Activated naive CD8-positive, alpha-beta T cell treated with anti-CD3 and anti-CD28 coated beads, Interleukin-2, amount 10 ng/mL, durations not matched to agents 7 days and 5 days (primary cell): Measurements from ENCODE around the gene RFLNA. TPM values are rescaled to one million over a fixed set of nuclear protein-coding genes. Genes with fewer than 3 reads are reported as not detected.

ENCODE experiments used
- ATAC-seq: fragments of 150-1000 bp; cut with Tn5 transposase; one replicate; pipeline ENCODE4 v1.10.0; 2021; ENCODE audit warnings: low read depth, moderate library complexity
- POLR2A ChIA-PET: fragments of 350-600 bp; sonication (Branson Sonifier 250); formaldehyde crosslinking; loops from one replicate; lab custom pipeline; 2021; ENCODE audit warnings: antibody characterized with exemption; lab: Charles Lee
- DNase-seq: peaks from one replicate; pipeline ENCODE4 v3.0.0; 2021
- H3K27ac Mint-ChIP-seq: one replicate; pipeline ENCODE4 v1.8.0; 2022; ENCODE audit warnings: mild to moderate bottlenecking, mixed read lengths
- H3K27me3 Mint-ChIP-seq: one replicate; pipeline ENCODE4 v1.8.0; 2022; ENCODE audit warnings: mild to moderate bottlenecking, moderate library complexity, mixed read lengths
- H3K36me3 Mint-ChIP-seq: one replicate; pipeline ENCODE4 v1.8.0; 2021; ENCODE audit warnings: mild to moderate bottlenecking, mixed read lengths
- H3K4me1 Mint-ChIP-seq: one replicate; pipeline ENCODE4 v1.8.0; 2021; ENCODE audit warnings: mixed read lengths
- H3K4me3 Mint-ChIP-seq: one replicate; pipeline ENCODE4 v1.8.0; 2022; ENCODE audit warnings: mild to moderate bottlenecking, moderate library complexity, mixed read lengths
- H3K9me3 Mint-ChIP-seq: one replicate; pipeline ENCODE4 v1.8.0; 2021; ENCODE audit warnings: mixed read lengths
- total RNA-seq, 2 experiments: library from RNA; stranded (reverse); gene quantifications; one replicate each; pipeline ENCODE4 v1.2.3, GENCODE V29; 2021

The RFLNA gene
- total RNA-seq, 2 experiments from 2014 or later: not detected

GRCh38 chr12:124302807-124303578, 8.1 kb downstream of the RFLNA start:
- DNase-seq: no peak
- Mint-ChIP-seq H3K36me3 (no peaks in the 10 kb centered on the region), H3K9me3 (no peaks in the 10 kb centered on the region), H3K4me1 (no peaks in the 10 kb centered on the region), H3K4me3 (no peak overlapping the region), H3K27ac (no peak overlapping the region), H3K27me3 (no peaks in the 10 kb centered on the region)
- no peak for ATAC-seq
- POLR2A ChIA-PET: no interaction called here

- H3K9me3 Mint-ChIP-seq: no peaks in the 10 kb centered on the region
- H3K36me3 Mint-ChIP-seq: no peaks in the 10 kb centered on the region
- H3K4me1 Mint-ChIP-seq: no peaks in the 10 kb centered on the region
- ATAC-seq (no peak), DNase-seq (no peak)
- H3K27me3 Mint-ChIP-seq: no peaks in the 10 kb centered on the region
- H3K4me3 Mint-ChIP-seq: no peak overlapping the region
- POLR2A ChIA-PET: no interaction called here
- H3K27ac Mint-ChIP-seq: no peak overlapping the region
These were observed 8.9 kb downstream of the RFLNA start for GRCh38 chr12:124303579-124304313.

- DNase-seq (no peak), ATAC-seq (no peak)
- Mint-ChIP-seq H3K36me3 (no peaks in the 10 kb centered on the region), H3K4me3 (no peak overlapping the region), H3K9me3 (no peaks in the 10 kb centered on the region), H3K27me3 (no peaks in the 10 kb centered on the region), H3K4me1 (no peaks in the 10 kb centered on the region), H3K27ac (no peak overlapping the region)
- POLR2A ChIA-PET: no interaction called here
These were observed 9.5 kb downstream of the RFLNA start for GRCh38 chr12:124304314-124304790.

- H3K27me3 Mint-ChIP-seq: no peaks in the 10 kb centered on the region
- H3K9me3 Mint-ChIP-seq: no peaks in the 10 kb centered on the region
- no peaks in the 10 kb centered on the region for H3K4me1 Mint-ChIP-seq
- ATAC-seq (no peak), DNase-seq (no peak)
- H3K27ac Mint-ChIP-seq: no peak overlapping the region
- no peak overlapping the region for H3K4me3 Mint-ChIP-seq
- POLR2A ChIA-PET: no interaction called here
- H3K36me3 Mint-ChIP-seq: no peaks in the 10 kb centered on the region
These were observed 10.2 kb downstream of the RFLNA start for GRCh38 chr12:124305136-124305535.

- Mint-ChIP-seq H3K4me1 (no peaks in the 10 kb centered on the region), H3K27ac (no peak overlapping the region), H3K36me3 (no peaks in the 10 kb centered on the region), H3K9me3 (no peaks in the 10 kb centered on the region), H3K4me3 (no peak overlapping the region), H3K27me3 (no peaks in the 10 kb centered on the region)
- POLR2A ChIA-PET: no interaction called here
- ATAC-seq (no peak), DNase-seq (no peak)
These were observed 11.1 kb downstream of the RFLNA start for GRCh38 chr12:124305776-124306685.

- ATAC-seq (no peak), DNase-seq (no peak)
- H3K27me3 Mint-ChIP-seq: no peaks in the 10 kb centered on the region
- H3K4me3 Mint-ChIP-seq: no peak overlapping the region
- no peaks in the 10 kb centered on the region for H3K4me1 Mint-ChIP-seq
- no peaks in the 10 kb centered on the region for H3K36me3 Mint-ChIP-seq
- no peak overlapping the region for H3K27ac Mint-ChIP-seq
- no peaks in the 10 kb centered on the region for H3K9me3 Mint-ChIP-seq
- POLR2A ChIA-PET: no interaction called here
These were observed 12.0 kb downstream of the RFLNA start for GRCh38 chr12:124306686-124307555.

GRCh38 chr12:124307556-124307825, 12.6 kb downstream of the RFLNA start:
- Mint-ChIP-seq H3K4me3 (no peak overlapping the region), H3K27ac (no peak overlapping the region), H3K27me3 (no peaks in the 10 kb centered on the region), H3K36me3 (no peaks in the 10 kb centered on the region), H3K4me1 (no peaks in the 10 kb centered on the region), H3K9me3 (no peaks in the 10 kb centered on the region)
- DNase-seq (no peak), ATAC-seq (no peak)
- POLR2A ChIA-PET: no interaction called here

- Mint-ChIP-seq H3K9me3 (no peaks in the 10 kb centered on the region), H3K4me1 (no peaks in the 10 kb centered on the region), H3K36me3 (no peaks in the 10 kb centered on the region), H3K4me3 (no peak overlapping the region), H3K27ac (no peak overlapping the region), H3K27me3 (no peaks in the 10 kb centered on the region)
- POLR2A ChIA-PET: no interaction called here
- ATAC-seq (no peak), DNase-seq (no peak)
These were observed 13.8 kb downstream of the RFLNA start for GRCh38 chr12:124308741-124309140.

GRCh38 chr12:124309231-124309630, 14.3 kb downstream of the RFLNA start:
- Mint-ChIP-seq H3K9me3 (no peaks in the 10 kb centered on the region), H3K27me3 (no peaks in the 10 kb centered on the region), H3K36me3 (no peaks in the 10 kb centered on the region), H3K4me3 (no peak overlapping the region), H3K4me1 (no peaks in the 10 kb centered on the region), H3K27ac (no peak overlapping the region)
- DNase-seq (no peak), ATAC-seq (no peak)
- POLR2A ChIA-PET: no interaction called here

GRCh38 chr12:124309744-124310143, 14.9 kb downstream of the RFLNA start:
- H3K4me3 Mint-ChIP-seq: no peak overlapping the region
- no peak overlapping the region for H3K27ac Mint-ChIP-seq
- H3K27me3 Mint-ChIP-seq: no peaks in the 10 kb centered on the region
- ATAC-seq (no peak), DNase-seq (no peak)
- H3K36me3 Mint-ChIP-seq: no peaks in the 10 kb centered on the region
- POLR2A ChIA-PET: no interaction called here
- H3K4me1 Mint-ChIP-seq: no peaks in the 10 kb centered on the region
- no peaks in the 10 kb centered on the region for H3K9me3 Mint-ChIP-seq

GRCh38 chr12:124310178-124310577, 15.3 kb downstream of the RFLNA start:
- Mint-ChIP-seq H3K27me3 (no peaks in the 10 kb centered on the region), H3K27ac (no peak overlapping the region), H3K36me3 (no peaks in the 10 kb centered on the region), H3K4me3 (no peak overlapping the region), H3K9me3 (no peaks in the 10 kb centered on the region), H3K4me1 (no peaks in the 10 kb centered on the region)
- DNase-seq (no peak), ATAC-seq (no peak)
- POLR2A ChIA-PET: no interaction called here

GRCh38 chr12:124310785-124311184, 15.9 kb downstream of the RFLNA start:
- no peak overlapping the region for H3K27ac Mint-ChIP-seq
- no peaks in the 10 kb centered on the region for H3K4me1 Mint-ChIP-seq
- ATAC-seq: no peak
- POLR2A ChIA-PET: no interaction called here
- H3K27me3 Mint-ChIP-seq: no peaks in the 10 kb centered on the region
- H3K36me3 Mint-ChIP-seq: no peaks in the 10 kb centered on the region
- no peak overlapping the region for H3K4me3 Mint-ChIP-seq
- H3K9me3 Mint-ChIP-seq: no peaks in the 10 kb centered on the region
- no peak for DNase-seq
